ENCODE results near the gene KRTAP1-1.

DNA sequence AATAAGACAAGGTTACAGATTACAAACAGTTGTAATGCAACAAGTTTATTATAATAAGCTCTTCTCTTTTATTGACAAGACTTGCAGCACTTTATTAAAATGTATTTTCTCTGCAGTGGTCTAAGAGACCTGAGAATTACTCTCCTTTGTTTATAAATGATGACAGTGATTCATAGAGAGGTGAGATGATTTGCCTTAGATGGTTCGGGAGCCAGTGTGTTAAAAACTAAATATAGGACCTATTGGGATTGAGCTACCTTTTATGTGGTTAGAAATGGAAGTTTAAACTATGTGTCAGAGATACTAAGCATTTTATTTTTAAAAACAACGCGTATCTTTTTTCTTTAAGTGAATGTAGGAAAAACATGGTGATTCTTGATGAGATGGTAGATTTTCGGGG lies 44.4 kb downstream of the KRTAP1-1 start:
- TF ChIP-seq CTCF (IDR thresholded peaks at IDR 0.05; ENCODE audit: low read depth, low read length): no peak
- no peak for TF ChIP-seq EZH2phosphoT487 (IDR thresholded peaks at IDR 0.05; ENCODE audit: low read depth)

Data from OCI-LY3 (cell line).